Activated CD4-positive, alpha-beta T cell treated with anti-CD3 and anti-CD28 coated beads, Interleukin-2, amount 10 ng/mL, durations not matched to agents 7 days and 5 days (primary cell): ENCODE data around the gene CERCAM. TPM values are rescaled to one million over a fixed set of nuclear protein-coding genes. Genes with fewer than 3 reads are reported as not detected.

Experiments
- CTCF ChIA-PET: fragments of 350-600 bp; sonication (Branson Sonifier 250); formaldehyde crosslinking; loops from one replicate; lab custom pipeline; 2021; ENCODE audit warnings: antibody characterized with exemption; lab: Charles Lee
- POLR2A ChIA-PET: fragments of 350-600 bp; sonication (Branson Sonifier 250); formaldehyde crosslinking; loops from one replicate; lab custom pipeline; 2021; ENCODE audit warnings: antibody characterized with exemption; lab: Charles Lee
- DNase-seq: peaks from one replicate; pipeline ENCODE4 v3.0.0-alpha.2; 2020
- H3K27ac Mint-ChIP-seq: one replicate; pipeline ENCODE4 v1.8.0; 2021; ENCODE audit warnings: mild to moderate bottlenecking, moderate library complexity, mixed read lengths
- H3K27me3 Mint-ChIP-seq: one replicate; pipeline ENCODE4 v1.8.0; 2021; ENCODE audit warnings: mixed read lengths
- H3K36me3 Mint-ChIP-seq: one replicate; pipeline ENCODE4 v1.8.0; 2021; ENCODE audit warnings: low read depth, mixed read lengths
- H3K4me1 Mint-ChIP-seq: one replicate; pipeline ENCODE4 v1.8.0; 2021; ENCODE audit warnings: mixed read lengths
- H3K4me3 Mint-ChIP-seq: one replicate; pipeline ENCODE4 v1.8.0; 2021; ENCODE audit warnings: mild to moderate bottlenecking, moderate library complexity, mixed read lengths
- H3K9me3 Mint-ChIP-seq: one replicate; pipeline ENCODE4 v1.8.0; 2021; ENCODE audit warnings: mixed read lengths
- total RNA-seq, 2 experiments: library from RNA; stranded (reverse); gene quantifications; one replicate each; pipeline ENCODE4 v1.2.3, GENCODE V29; 2021

CERCAM gene, protein sequence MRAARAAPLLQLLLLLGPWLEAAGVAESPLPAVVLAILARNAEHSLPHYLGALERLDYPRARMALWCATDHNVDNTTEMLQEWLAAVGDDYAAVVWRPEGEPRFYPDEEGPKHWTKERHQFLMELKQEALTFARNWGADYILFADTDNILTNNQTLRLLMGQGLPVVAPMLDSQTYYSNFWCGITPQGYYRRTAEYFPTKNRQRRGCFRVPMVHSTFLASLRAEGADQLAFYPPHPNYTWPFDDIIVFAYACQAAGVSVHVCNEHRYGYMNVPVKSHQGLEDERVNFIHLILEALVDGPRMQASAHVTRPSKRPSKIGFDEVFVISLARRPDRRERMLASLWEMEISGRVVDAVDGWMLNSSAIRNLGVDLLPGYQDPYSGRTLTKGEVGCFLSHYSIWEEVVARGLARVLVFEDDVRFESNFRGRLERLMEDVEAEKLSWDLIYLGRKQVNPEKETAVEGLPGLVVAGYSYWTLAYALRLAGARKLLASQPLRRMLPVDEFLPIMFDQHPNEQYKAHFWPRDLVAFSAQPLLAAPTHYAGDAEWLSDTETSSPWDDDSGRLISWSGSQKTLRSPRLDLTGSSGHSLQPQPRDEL
- under 1 TPM; 0.17 to 0.37 TPM for total RNA-seq

DNA sequence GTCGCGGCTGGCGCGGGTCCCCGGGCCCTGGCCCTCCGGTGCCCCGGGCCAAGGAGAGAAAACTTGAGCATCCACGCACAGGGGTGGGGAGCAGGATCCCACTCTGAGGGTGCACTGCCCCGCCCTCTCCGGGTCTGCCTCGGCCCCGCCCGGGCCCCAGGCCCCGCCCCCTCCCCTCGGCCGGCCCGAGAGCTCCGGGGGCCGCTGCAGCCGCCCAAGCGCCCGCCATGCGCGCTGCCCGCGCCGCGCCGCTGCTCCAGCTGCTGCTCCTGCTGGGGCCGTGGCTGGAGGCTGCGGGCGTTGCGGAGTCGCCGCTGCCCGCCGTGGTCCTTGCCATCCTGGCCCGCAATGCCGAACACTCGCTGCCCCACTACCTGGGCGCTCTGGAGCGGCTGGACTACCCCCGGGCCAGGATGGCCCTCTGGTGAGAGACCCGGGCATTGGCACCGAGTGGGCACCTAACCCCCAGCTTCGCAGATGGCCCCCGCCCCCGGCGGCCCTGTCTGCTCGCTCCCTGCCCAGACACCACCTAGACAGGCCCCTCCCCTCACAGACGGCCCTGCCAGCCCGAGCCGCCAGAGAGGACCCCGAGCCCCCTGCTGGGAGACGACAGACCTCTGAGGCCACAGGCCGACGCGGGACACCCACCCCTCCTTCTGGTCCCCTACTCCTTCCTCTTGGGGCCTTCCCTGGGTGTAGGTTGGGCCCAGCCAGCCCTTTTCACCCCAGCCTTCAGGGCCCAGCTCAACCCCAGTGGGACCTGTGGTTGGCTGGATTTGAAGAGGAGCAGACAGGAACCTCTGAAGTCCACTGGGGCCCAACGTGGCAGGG lies at the start of gene CERCAM:
CERCAM (plus strand) TSS at position 207 of the 831 bp plus-strand sequence; CDS start at position 228, 21 bp downstream.
- peaks cover 6% of the 10 kb centered on the region for H3K4me1 Mint-ChIP-seq
- H3K4me3 Mint-ChIP-seq = peak within 1 kb of the TSS; percentile 65
- no peaks in the 10 kb centered on the region for H3K36me3 Mint-ChIP-seq

DNA sequence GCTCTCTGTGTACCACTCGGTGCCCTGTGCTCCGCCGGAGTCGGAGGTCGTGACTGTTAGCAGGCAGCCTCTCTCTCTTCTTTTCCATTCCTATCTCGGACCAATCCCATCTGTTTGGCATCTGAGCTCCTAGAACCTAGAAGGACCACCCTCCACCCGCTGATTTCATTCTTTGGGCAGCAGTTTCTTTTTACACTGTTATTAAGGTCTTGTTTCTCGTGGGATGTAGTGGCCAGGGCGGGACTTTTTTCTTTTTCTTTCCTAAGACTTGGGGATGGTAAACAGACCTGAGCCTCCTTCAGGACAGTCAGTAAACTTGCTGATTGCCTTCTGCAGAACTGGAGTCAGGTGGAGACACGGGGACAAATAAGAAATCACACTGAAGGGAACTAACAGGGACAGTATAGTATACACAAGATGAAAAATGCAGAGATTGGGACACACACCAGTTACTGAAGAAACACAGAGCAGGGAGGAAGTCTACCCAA lies 49.0 kb upstream of the CERCAM start:
- Mint-ChIP-seq H3K36me3 (peaks cover 6% of the 10 kb centered on the region), H3K9me3 (no peaks in the 10 kb centered on the region), H3K27me3 (no peaks in the 10 kb centered on the region), H3K27ac (peak overlapping the region; percentile 94), H3K4me3 (peak overlapping the region; percentile 86), H3K4me1 (peaks cover 32% of the 10 kb centered on the region)
- no peak for DNase-seq
- ChIA-PET POLR2A (interaction anchor here (0.6 kb wide), 1 partner anchor 46 kb away, joined by 3 read pairs; no protein-coding TSS in a partner anchor), CTCF (interaction anchor here (0.5 to 3.7 kb wide), 10 partner anchors 9 to 231 kb away, joined by 3 to 27 read pairs (median 4); partner anchors contain the start of gene CERCAM)

More for the DNA sequence above, at the start of gene CERCAM:
- H3K27ac Mint-ChIP-seq = no peak within 1 kb of the TSS
- CTCF ChIA-PET = interaction anchor here (0.7 to 1.6 kb wide), 16 partner anchors 9 to 180 kb away, joined by 3 to 7 read pairs (median 3); partner anchors contain the start of gene URM1
- peak; percentile 33 for DNase-seq
- H3K27me3 Mint-ChIP-seq = peaks cover 38% of the 10 kb centered on the region
- no peaks in the 10 kb centered on the region for H3K9me3 Mint-ChIP-seq
- POLR2A ChIA-PET = no interaction called here

DNA sequence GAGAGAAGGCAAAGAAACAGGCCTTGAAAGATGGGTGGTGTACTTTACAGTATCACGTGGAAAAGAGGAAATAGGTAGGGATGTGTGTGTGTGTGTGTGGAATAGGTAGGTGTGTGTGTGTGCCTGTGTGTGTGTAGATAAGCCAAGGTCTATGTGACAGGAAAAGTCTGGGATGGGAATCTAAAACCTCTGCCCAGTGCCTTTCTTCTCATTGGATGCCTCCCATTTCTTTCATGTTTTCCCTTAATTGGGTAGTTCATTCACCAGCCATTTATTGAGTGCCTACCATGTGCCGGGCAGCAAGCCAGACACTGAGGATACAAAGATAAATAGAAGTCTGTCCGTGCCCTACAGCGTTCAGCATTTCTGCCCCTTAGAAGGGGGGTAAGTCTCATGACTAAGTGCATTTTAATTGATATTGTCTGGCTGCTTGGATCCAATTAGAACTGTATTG lies 48.4 kb upstream of the CERCAM start:
- H3K27ac Mint-ChIP-seq = peak overlapping the region; percentile 94
- no peaks in the 10 kb centered on the region for H3K9me3 Mint-ChIP-seq
- peak overlapping the region; percentile 86 for H3K4me3 Mint-ChIP-seq
- ChIA-PET CTCF (interaction anchor here (1.5 to 3.7 kb wide), 5 partner anchors 10 to 61 kb away, joined by 3 to 27 read pairs (median 5); partner anchors contain the start of gene CERCAM), POLR2A (no interaction called here)
- no peak for DNase-seq
- H3K4me1 Mint-ChIP-seq = peaks cover 32% of the 10 kb centered on the region
- no peaks in the 10 kb centered on the region for H3K27me3 Mint-ChIP-seq
- H3K36me3 Mint-ChIP-seq = peaks cover 6% of the 10 kb centered on the region

DNA sequence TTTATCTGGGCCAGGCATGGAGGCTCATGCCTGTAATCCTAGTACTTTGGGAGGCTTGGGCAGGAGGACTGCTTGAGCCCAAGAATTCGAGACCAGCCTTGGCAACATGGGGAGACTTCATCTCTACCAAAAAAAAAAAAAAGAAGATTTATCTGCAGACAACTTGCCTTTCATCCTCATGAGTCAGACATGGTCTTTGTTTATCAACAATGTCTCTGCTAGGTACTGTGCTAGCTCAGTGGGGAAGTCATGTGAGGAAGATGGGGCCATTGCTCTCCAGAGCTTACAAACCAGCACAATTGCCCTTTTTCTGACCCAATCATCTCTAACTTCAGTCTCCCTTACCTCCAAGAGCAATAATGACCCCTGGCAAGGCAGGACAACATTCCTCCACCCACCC lies 47.9 kb upstream of the CERCAM start:
- Mint-ChIP-seq H3K27ac (peak overlapping the region; percentile 7), H3K4me3 (peak overlapping the region; percentile 86), H3K36me3 (peaks cover 6% of the 10 kb centered on the region), H3K4me1 (peaks cover 32% of the 10 kb centered on the region), H3K27me3 (no peaks in the 10 kb centered on the region), H3K9me3 (no peaks in the 10 kb centered on the region)
- DNase-seq = no peak
- CTCF ChIA-PET = interaction anchor here (1.9 to 3.7 kb wide), 2 partner anchors 10 to 47 kb away, joined by 7 to 27 read pairs; partner anchors contain the start of gene CERCAM
- POLR2A ChIA-PET = no interaction called here

DNA sequence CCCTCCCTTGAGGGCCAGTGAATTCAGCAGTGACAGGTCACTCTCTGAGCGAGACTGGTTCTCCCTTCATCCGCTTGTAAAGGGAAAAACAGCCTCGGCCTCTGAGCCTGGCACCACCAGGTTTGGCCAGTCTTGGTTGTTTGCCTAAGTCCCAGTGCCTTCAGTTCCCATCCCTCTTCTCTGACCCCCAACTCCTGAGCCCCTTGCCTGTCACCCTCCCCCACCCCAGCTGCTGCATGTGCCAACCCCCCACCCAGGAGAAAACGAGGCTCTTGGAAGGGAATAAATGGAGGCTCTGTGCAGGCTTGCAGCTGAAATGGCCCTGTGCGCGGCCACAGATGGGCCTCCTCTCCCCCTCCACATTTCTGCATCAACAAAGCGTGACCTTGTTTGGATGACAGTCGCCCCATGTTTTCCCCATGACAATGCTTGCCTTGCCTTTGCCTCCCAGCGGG lies 46.4 kb upstream of the CERCAM start:
- no peaks in the 10 kb centered on the region for H3K27me3 Mint-ChIP-seq
- POLR2A ChIA-PET = no interaction called here
- no peaks in the 10 kb centered on the region for H3K9me3 Mint-ChIP-seq
- H3K4me3 Mint-ChIP-seq = no peak overlapping the region
- peaks cover 32% of the 10 kb centered on the region for H3K4me1 Mint-ChIP-seq
- CTCF ChIA-PET = no interaction called here
- no peak overlapping the region for H3K27ac Mint-ChIP-seq
- DNase-seq = no peak
- H3K36me3 Mint-ChIP-seq = peaks cover 10% of the 10 kb centered on the region

DNA sequence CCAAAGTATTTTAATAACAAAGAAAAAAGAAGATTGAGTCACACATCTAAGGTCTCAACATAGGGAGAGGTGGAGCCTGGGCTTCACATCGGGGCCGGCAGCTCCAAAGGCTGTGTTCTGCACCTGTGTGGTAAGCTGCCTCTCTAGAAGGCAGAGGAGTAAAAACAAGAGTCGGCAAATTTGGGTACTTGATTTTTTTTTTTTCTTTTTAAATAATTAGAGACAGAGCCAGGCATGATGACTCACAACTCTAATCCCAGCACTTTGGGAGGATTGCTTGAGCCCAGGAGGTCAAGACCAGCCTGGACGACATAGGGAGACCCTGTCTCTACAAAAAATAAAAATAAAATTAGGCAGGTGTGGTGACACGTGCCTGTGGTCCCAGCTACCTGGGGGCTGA lies 44.8 kb upstream of the CERCAM start:
- Mint-ChIP-seq H3K4me1 (peaks cover 23% of the 10 kb centered on the region), H3K27me3 (no peaks in the 10 kb centered on the region), H3K27ac (no peak overlapping the region), H3K36me3 (peaks cover 15% of the 10 kb centered on the region), H3K4me3 (no peak overlapping the region), H3K9me3 (no peaks in the 10 kb centered on the region)
- DNase-seq = no peak
- CTCF ChIA-PET = interaction anchor here (2.4 kb wide), 1 partner anchor 14 kb away, joined by 8 read pairs; no protein-coding TSS in a partner anchor
- POLR2A ChIA-PET = no interaction called here

DNA sequence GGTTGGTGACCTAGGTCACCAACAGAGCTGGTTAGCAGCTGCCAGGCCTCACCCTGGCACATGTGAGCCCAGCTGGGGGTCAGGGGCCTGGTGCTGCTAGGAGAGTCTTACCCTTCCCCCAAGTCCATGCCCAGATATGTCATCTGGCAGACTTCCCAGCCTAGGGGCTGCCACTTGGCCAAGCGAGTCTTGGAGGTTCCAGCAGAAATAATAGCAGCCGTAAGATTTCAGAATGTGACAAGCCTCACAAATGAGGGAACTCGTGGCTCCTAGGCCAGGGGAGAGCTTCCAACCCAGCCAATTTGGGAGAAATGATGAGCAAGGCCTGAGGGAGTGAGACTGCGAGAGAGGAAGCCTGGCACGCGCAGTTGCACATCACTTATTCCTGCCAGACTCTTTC lies 38.4 kb upstream of the CERCAM start:
- no peaks in the 10 kb centered on the region for H3K4me1 Mint-ChIP-seq
- POLR2A ChIA-PET = no interaction called here
- H3K27ac Mint-ChIP-seq = no peak overlapping the region
- H3K4me3 Mint-ChIP-seq = no peak overlapping the region
- no peaks in the 10 kb centered on the region for H3K27me3 Mint-ChIP-seq
- CTCF ChIA-PET = no interaction called here
- no peaks in the 10 kb centered on the region for H3K9me3 Mint-ChIP-seq
- peaks cover 13% of the 10 kb centered on the region for H3K36me3 Mint-ChIP-seq
- no peak for DNase-seq

DNA sequence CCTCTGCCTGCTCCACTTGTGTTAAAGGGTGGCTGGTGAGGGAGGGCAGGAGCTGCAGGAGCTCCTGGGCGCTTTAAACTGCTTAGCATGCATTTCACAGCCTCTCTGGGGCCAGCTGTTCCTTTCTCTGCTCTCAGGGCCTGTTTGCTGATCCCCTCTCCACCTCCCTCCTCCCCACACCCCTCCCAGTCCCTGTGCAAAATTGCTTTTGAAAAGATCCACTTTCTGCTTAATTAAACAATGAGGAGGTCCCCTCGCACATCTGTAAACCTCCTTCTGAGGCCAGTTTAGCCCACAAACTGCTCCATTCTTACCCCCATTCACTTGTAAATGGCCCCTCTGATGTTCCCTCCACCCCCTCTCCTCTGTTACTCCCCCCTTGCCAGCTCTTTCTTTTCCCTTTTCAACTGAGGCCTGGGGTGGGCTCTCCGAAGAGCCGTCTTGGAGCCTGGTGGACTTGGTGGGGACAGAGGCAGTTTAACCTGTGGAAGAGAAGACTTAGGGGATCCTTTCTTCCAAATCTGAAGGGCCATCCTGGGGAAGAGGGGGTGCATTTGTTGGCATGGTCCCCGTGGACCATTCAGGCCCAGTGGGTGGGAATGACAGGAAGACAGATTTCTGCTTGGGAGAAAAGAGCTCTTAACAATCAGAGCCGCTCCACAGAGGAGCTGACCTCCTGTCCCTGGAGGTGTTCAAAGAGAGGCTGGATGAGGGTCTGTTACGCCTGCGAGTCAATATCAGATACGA lies 37.5 kb upstream of the CERCAM start:
- H3K4me3 Mint-ChIP-seq = no peak overlapping the region
- POLR2A ChIA-PET = no interaction called here
- H3K27ac Mint-ChIP-seq = no peak overlapping the region
- H3K36me3 Mint-ChIP-seq = peaks cover 16% of the 10 kb centered on the region
- H3K9me3 Mint-ChIP-seq = no peaks in the 10 kb centered on the region
- H3K27me3 Mint-ChIP-seq = no peaks in the 10 kb centered on the region
- DNase-seq = no peak
- CTCF ChIA-PET = interaction anchor here (0.6 to 0.8 kb wide), 2 partner anchors 25 to 53 kb away, joined by 3 read pairs; no protein-coding TSS in a partner anchor
- H3K4me1 Mint-ChIP-seq = no peaks in the 10 kb centered on the region

DNA sequence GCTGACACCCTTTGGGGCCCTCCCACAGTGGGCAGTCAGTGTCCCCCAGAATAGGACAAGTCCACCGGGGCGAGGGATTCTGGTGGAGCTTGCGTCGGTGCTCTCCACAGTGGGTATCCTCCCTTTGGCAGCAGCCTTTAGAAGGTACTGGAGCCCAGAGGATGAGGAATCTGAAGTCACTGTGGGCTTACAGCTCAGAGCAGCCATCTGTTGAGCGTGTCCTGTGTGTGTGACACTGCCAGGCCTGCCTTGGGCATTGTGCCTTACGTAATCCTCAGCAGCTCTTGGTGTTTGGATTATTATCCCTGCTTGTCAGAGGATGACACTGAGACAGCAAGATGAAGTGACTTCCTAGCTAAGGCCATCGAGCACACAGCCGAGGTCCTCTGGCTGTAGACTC lies 36.9 kb upstream of the CERCAM start:
- Mint-ChIP-seq H3K4me3 (no peak overlapping the region), H3K4me1 (no peaks in the 10 kb centered on the region), H3K27me3 (no peaks in the 10 kb centered on the region), H3K9me3 (no peaks in the 10 kb centered on the region), H3K27ac (no peak overlapping the region), H3K36me3 (peaks cover 16% of the 10 kb centered on the region)
- no peak for DNase-seq
- POLR2A ChIA-PET = no interaction called here
- CTCF ChIA-PET = interaction anchor here (0.6 to 0.8 kb wide), 2 partner anchors 25 to 52 kb away, joined by 3 read pairs; no protein-coding TSS in a partner anchor

DNA sequence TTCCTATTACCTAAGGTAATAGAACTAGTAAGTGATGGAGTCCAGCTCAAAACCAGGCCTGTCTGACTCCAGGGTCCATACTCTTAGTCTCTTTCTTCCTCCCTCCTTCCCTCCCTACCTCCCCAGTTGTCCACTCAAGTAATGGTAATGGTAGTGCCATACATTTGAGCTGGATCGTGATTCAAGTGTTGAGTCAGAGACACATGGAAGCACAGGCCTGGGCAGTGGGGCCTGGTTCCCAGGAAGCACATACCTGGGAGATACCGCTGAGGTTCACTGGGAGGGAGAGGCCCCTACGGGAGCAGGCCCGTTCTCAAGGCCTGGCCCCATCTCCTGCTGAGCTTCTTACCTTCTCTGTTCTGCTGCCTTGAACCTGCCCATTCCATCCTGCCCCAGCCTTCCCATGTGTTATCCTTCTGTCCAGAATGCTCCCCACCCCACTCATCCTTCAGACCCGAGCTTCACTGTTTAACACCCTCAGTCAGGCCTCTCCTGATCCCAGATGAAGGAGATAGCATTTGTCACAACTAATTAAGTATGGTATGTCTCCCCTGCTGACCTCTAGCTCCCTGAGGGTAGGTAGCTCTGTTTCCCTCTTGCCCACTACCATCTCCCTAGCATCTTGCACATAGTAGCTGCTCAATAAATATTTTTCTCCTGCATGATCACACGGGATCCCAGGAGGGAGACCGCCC lies 35.7 kb upstream of the CERCAM start:
- Mint-ChIP-seq H3K9me3 (no peaks in the 10 kb centered on the region), H3K4me3 (no peak overlapping the region), H3K27ac (no peak overlapping the region), H3K4me1 (no peaks in the 10 kb centered on the region), H3K36me3 (peaks cover 17% of the 10 kb centered on the region), H3K27me3 (no peaks in the 10 kb centered on the region)
- ChIA-PET CTCF (interaction anchor here (0.6 to 0.8 kb wide), 2 partner anchors 13 to 107 kb away, joined by 3 to 8 read pairs; no protein-coding TSS in a partner anchor), POLR2A (no interaction called here)
- no peak for DNase-seq
